Measurements from ENCODE around the gene ZBTB20. TPM values are rescaled to one million over a fixed set of nuclear protein-coding genes. Genes with fewer than 3 reads are reported as not detected.
"Not testable (repeated sequence)": the region's sequence is repeated elsewhere in the genome, so short reads cannot be mapped to it uniquely, and the experiment has no call there.

Gene ZBTB20
- total RNA-seq = 10 to 100 TPM in 1 of 2 donors, 1 to 10 TPM in 1; 5.7 to 17.7 TPM

GRCh38 chr3:115146418-115147328, at the start of gene ZBTB20:
ZBTB20 (minus strand) TSS chr3:115147288.
- ATAC-seq (replicated peaks) = peak; percentile 30
- Mint-ChIP-seq H3K36me3 (ENCODE audit: low read depth) (no peaks in the 10 kb centered on the region), H3K4me3 (peak within 1 kb of the TSS; percentile 98), H3K27me3 (no peaks in the 10 kb centered on the region), H3K27ac (peak within 1 kb of the TSS; percentile 86), H3K4me1 (no peaks in the 10 kb centered on the region), H3K9me3 (no peaks in the 10 kb centered on the region)

- Mint-ChIP-seq H3K27me3 (peaks cover 3% of the 10 kb centered on the region), H3K4me1 (no peaks in the 10 kb centered on the region), H3K36me3 (ENCODE audit: low read depth) (no peaks in the 10 kb centered on the region), H3K27ac (no peak overlapping the region), H3K9me3 (peaks cover 5% of the 10 kb centered on the region), H3K4me3 (no peak overlapping the region)
- no peak for ATAC-seq (replicated peaks)
Measured at GRCh38 chr3:115194476-115194875, 47.4 kb upstream of the ZBTB20 start.

GRCh38 chr3:115190747-115191146, 43.7 kb upstream of the ZBTB20 start:
- no peak for ATAC-seq (replicated peaks)
- H3K4me3 Mint-ChIP-seq = no peak overlapping the region
- no peak overlapping the region for H3K27ac Mint-ChIP-seq
- H3K9me3 Mint-ChIP-seq = peaks cover 5% of the 10 kb centered on the region
- no peaks in the 10 kb centered on the region for H3K4me1 Mint-ChIP-seq
- no peaks in the 10 kb centered on the region for H3K27me3 Mint-ChIP-seq
- no peaks in the 10 kb centered on the region for H3K36me3 Mint-ChIP-seq (ENCODE audit: low read depth)

- Mint-ChIP-seq H3K36me3 (ENCODE audit: low read depth) (no peaks in the 10 kb centered on the region), H3K4me3 (no peak overlapping the region), H3K27me3 (no peaks in the 10 kb centered on the region), H3K27ac (no peak overlapping the region), H3K4me1 (no peaks in the 10 kb centered on the region), H3K9me3 (peaks cover 5% of the 10 kb centered on the region)
- ATAC-seq (replicated peaks) = peak; percentile 40
Measured at GRCh38 chr3:115187149-115187757, 40.2 kb upstream of the ZBTB20 start.

GRCh38 chr3:115186351-115187148, 39.5 kb upstream of the ZBTB20 start:
- H3K4me3 Mint-ChIP-seq = no peak overlapping the region
- no peak overlapping the region for H3K27ac Mint-ChIP-seq
- no peak for ATAC-seq (replicated peaks)
- peaks cover 5% of the 10 kb centered on the region for H3K9me3 Mint-ChIP-seq
- H3K4me1 Mint-ChIP-seq = no peaks in the 10 kb centered on the region
- H3K27me3 Mint-ChIP-seq = no peaks in the 10 kb centered on the region
- H3K36me3 Mint-ChIP-seq (ENCODE audit: low read depth) = no peaks in the 10 kb centered on the region

- not testable (repeated sequence) for H3K4me3 Mint-ChIP-seq; H3K27ac Mint-ChIP-seq; ATAC-seq (replicated peaks); H3K4me1 Mint-ChIP-seq; H3K9me3 Mint-ChIP-seq; H3K27me3 Mint-ChIP-seq; H3K36me3 Mint-ChIP-seq (ENCODE audit: low read depth)
Measured at GRCh38 chr3:115184859-115185572, 37.9 kb upstream of the ZBTB20 start.

GRCh38 chr3:115178930-115179329, 31.8 kb upstream of the ZBTB20 start:
- not testable (repeated sequence) for ATAC-seq (replicated peaks); H3K4me1 Mint-ChIP-seq; H3K36me3 Mint-ChIP-seq (ENCODE audit: low read depth); H3K4me3 Mint-ChIP-seq; H3K27me3 Mint-ChIP-seq; H3K27ac Mint-ChIP-seq; H3K9me3 Mint-ChIP-seq

- Mint-ChIP-seq H3K4me1 (peaks cover 9% of the 10 kb centered on the region), H3K27me3 (no peaks in the 10 kb centered on the region)
- ATAC-seq (replicated peaks) = no peak
Measured at GRCh38 chr3:115169808-115170207, 22.7 kb upstream of the ZBTB20 start.

GRCh38 chr3:115165701-115166100, 18.6 kb upstream of the ZBTB20 start:
- Mint-ChIP-seq H3K27ac (peak overlapping the region; percentile 83), H3K4me1 (peaks cover 19% of the 10 kb centered on the region), H3K36me3 (ENCODE audit: low read depth) (no peaks in the 10 kb centered on the region), H3K4me3 (peak overlapping the region; percentile 58), H3K27me3 (no peaks in the 10 kb centered on the region), H3K9me3 (peaks cover 3% of the 10 kb centered on the region)
- peak; percentile 74 for ATAC-seq (replicated peaks)

More at GRCh38 chr3:115169808-115170207, 22.7 kb upstream of the ZBTB20 start:
- H3K27ac Mint-ChIP-seq = no peak overlapping the region
- H3K4me3 Mint-ChIP-seq = no peak overlapping the region
- no peaks in the 10 kb centered on the region for H3K36me3 Mint-ChIP-seq (ENCODE audit: low read depth)
- no peaks in the 10 kb centered on the region for H3K9me3 Mint-ChIP-seq

- peaks cover 22% of the 10 kb centered on the region for H3K4me1 Mint-ChIP-seq
- peak; percentile 89 for ATAC-seq (replicated peaks)
- peaks cover 3% of the 10 kb centered on the region for H3K9me3 Mint-ChIP-seq
- no peaks in the 10 kb centered on the region for H3K27me3 Mint-ChIP-seq
- H3K36me3 Mint-ChIP-seq (ENCODE audit: low read depth) = no peaks in the 10 kb centered on the region
- H3K27ac Mint-ChIP-seq = peak overlapping the region; percentile 83
- H3K4me3 Mint-ChIP-seq = peak overlapping the region; percentile 58
Measured at GRCh38 chr3:115165266-115165665, 18.2 kb upstream of the ZBTB20 start.

- peak overlapping the region; percentile 58 for H3K4me3 Mint-ChIP-seq
- ATAC-seq (replicated peaks) = peak; percentile 61
- peak overlapping the region; percentile 83 for H3K27ac Mint-ChIP-seq
Measured at GRCh38 chr3:115164374-115165221, 17.5 kb upstream of the ZBTB20 start.

GRCh38 chr3:115162759-115163158, 15.7 kb upstream of the ZBTB20 start:
- H3K27ac Mint-ChIP-seq = no peak overlapping the region
- no peak for ATAC-seq (replicated peaks)

More at GRCh38 chr3:115164374-115165221, 17.5 kb upstream of the ZBTB20 start:
- peaks cover 23% of the 10 kb centered on the region for H3K4me1 Mint-ChIP-seq
- H3K36me3 Mint-ChIP-seq (ENCODE audit: low read depth) = no peaks in the 10 kb centered on the region
- H3K27me3 Mint-ChIP-seq = no peaks in the 10 kb centered on the region
- peaks cover 3% of the 10 kb centered on the region for H3K9me3 Mint-ChIP-seq

GRCh38 chr3:115161866-115162265, 14.8 kb upstream of the ZBTB20 start:
- H3K27ac Mint-ChIP-seq = no peak overlapping the region
- H3K4me3 Mint-ChIP-seq = no peak overlapping the region
- ATAC-seq (replicated peaks) = no peak
- H3K36me3 Mint-ChIP-seq (ENCODE audit: low read depth) = no peaks in the 10 kb centered on the region
- no peaks in the 10 kb centered on the region for H3K27me3 Mint-ChIP-seq
- peaks cover 3% of the 10 kb centered on the region for H3K9me3 Mint-ChIP-seq
- peaks cover 23% of the 10 kb centered on the region for H3K4me1 Mint-ChIP-seq

More at GRCh38 chr3:115162759-115163158, 15.7 kb upstream of the ZBTB20 start:
- Mint-ChIP-seq H3K4me1 (peaks cover 23% of the 10 kb centered on the region), H3K27me3 (no peaks in the 10 kb centered on the region), H3K9me3 (peaks cover 3% of the 10 kb centered on the region), H3K4me3 (no peak overlapping the region), H3K36me3 (ENCODE audit: low read depth) (no peaks in the 10 kb centered on the region)
